ENCODE results near the gene TUBGCP4. TPM values are rescaled to one million over a fixed set of nuclear protein-coding genes. Genes with fewer than 3 reads are reported as not detected.

The TUBGCP4 gene
- total RNA-seq, 8 experiments from 2014 or later: 4.9 to 30.4 (median 8.5) TPM

- Histone ChIP-seq H3K4me3 (no peak overlapping the region), H3K4me1 (replicated peaks in 1 of 2) (peaks cover 0 to 3% of the 10 kb centered on the region in 2 donors), H3K27ac (peak overlapping the region in 1 of 2 donors; percentile 67)
- in situ Hi-C loops (cut with MboI; ENCODE audit: low pct_unique_long_range_greater_than_20kb in 2 of 9, low sequenced_read_pairs in 9 of 9, unreplicated experiment in 9 of 9): no loop called here
- peak in 6 of 8 experiments; percentile 11 to 48 (median 34) for ATAC-seq (replicated peaks in 6 of 8)
Measured at GRCh38 chr15:43441316-43441715, 70.4 kb downstream of the TUBGCP4 start.

- Histone ChIP-seq H3K27ac (no peak overlapping the region), H3K4me1 (replicated peaks in 1 of 2) (peaks cover 0 to 2% of the 10 kb centered on the region in 2 donors), H3K4me3 (no peak overlapping the region)
- WGBS, 10 experiments: 75 to 100% (median 95%) methylated on average over 2 of the region's 2 CpGs; no CpG with 5 or more reads in 7 of the 10 experiments
- in situ Hi-C loops (cut with MboI; ENCODE audit: low pct_unique_long_range_greater_than_20kb in 2 of 9, low sequenced_read_pairs in 9 of 9, unreplicated experiment in 9 of 9): no loop called here
- no peak for ATAC-seq (replicated peaks in 6 of 8)
Measured at GRCh38 chr15:43446344-43446743, 75.4 kb downstream of the TUBGCP4 start.

GRCh38 chr15:43449981-43450380 lies 79.1 kb downstream of the TUBGCP4 start:
- no peak for ATAC-seq (replicated peaks in 6 of 8)
- Histone ChIP-seq H3K27ac (no peak overlapping the region), H3K4me1 (replicated peaks in 1 of 2) (peaks cover 0 to 2% of the 10 kb centered on the region in 2 donors), H3K4me3 (no peak overlapping the region)
- in situ Hi-C loops (cut with MboI; ENCODE audit: low pct_unique_long_range_greater_than_20kb in 2 of 9, low sequenced_read_pairs in 9 of 9, unreplicated experiment in 9 of 9): no loop called here
- 100% methylated on average over 1 of the region's 1 CpG; no CpG with 5 or more reads in 1 of the 10 experiments for WGBS, 10 experiments

Other genes starting within 250 kb of the TUBGCP4 start
- gene TMEM62, start 237.5 kb upstream of the TUBGCP4 start, total RNA-seq: 10 to 100 TPM in 3 of 8 experiments, 1 to 10 TPM in 5; 7.3 to 14.8 (median 9.6) TPM
- 10 to 100 TPM; 21.2 to 62.7 (median 33.3) TPM for gene CCNDBP1, start 185.7 kb upstream of the TUBGCP4 start, total RNA-seq
- under 1 TPM in 3 of 8 experiments, not detected in 5; 0.17 to 0.81 (median 0.27) TPM for gene EPB42, start 150.1 kb upstream of the TUBGCP4 start, total RNA-seq
- 1 to 10 TPM in 1 of 8 experiments, under 1 TPM in 1, not detected in 6; 0.33 to 4.4 TPM for gene TGM5, start 104.2 kb upstream of the TUBGCP4 start, total RNA-seq
- under 1 TPM in 1 of 8 experiments, not detected in 7; 0.62 TPM for gene TGM7, start 68.8 kb upstream of the TUBGCP4 start, total RNA-seq
- gene LCMT2, start 40.5 kb upstream of the TUBGCP4 start, total RNA-seq: 10 to 100 TPM in 2 of 8 experiments, 1 to 10 TPM in 6; 3.9 to 11.4 (median 8.5) TPM
- gene ZSCAN29, start 58 bp upstream of the TUBGCP4 start, total RNA-seq: 10 to 100 TPM; 19.9 to 58.8 (median 24.2) TPM
- 10 to 100 TPM; 37.3 to 93.1 (median 84.8) TPM for gene TP53BP1, start 122.1 kb downstream of the TUBGCP4 start, total RNA-seq
- 10 to 100 TPM in 7 of 8 experiments, 1 to 10 TPM in 1; 8.4 to 71.1 (median 32.7) TPM for gene MAP1A, start 146.5 kb downstream of the TUBGCP4 start, total RNA-seq
- 10 to 100 TPM in 7 of 8 experiments, 1 to 10 TPM in 1; 9.4 to 37.9 (median 21.0) TPM for gene PPIP5K1, start 219.1 kb downstream of the TUBGCP4 start, total RNA-seq
- 10 to 100 TPM in 4 of 8 experiments, 1 to 10 TPM in 3, under 1 TPM in 1; 0.91 to 18.5 (median 9.4) TPM for gene CKMT1B, start 222.9 kb downstream of the TUBGCP4 start, total RNA-seq
- 1 to 10 TPM in 3 of 8 experiments, under 1 TPM in 5; 0.40 to 2.9 (median 0.77) TPM for gene STRC, start 247.7 kb downstream of the TUBGCP4 start, total RNA-seq

All from motor neuron (in vitro differentiated cells).